Lower leg skin (tissue), 3 donors: ENCODE measurements around the gene C1QL2.

Experiments
- POLR2A ChIP-seq, 2 donors: fragments of 450-650 bp; IDR thresholded peaks; one replicate each; pipeline ENCODE4 v1.6.1; 2016 to 2017; ENCODE audit warnings: antibody characterized with exemption in 2 of 2, mild to moderate bottlenecking in 1 of 2, moderate library complexity in 1 of 2
- TF ChIP-seq, protein P1 (sequence below), 3 donors: fragments of 450-650 bp; IDR thresholded peaks; one replicate each; pipeline ENCODE4 v1.5.1; 2016; ENCODE audit warnings: antibody characterized with exemption in 3 of 3, mild to moderate bottlenecking in 3 of 3, moderate library complexity in 2 of 3

DNA sequence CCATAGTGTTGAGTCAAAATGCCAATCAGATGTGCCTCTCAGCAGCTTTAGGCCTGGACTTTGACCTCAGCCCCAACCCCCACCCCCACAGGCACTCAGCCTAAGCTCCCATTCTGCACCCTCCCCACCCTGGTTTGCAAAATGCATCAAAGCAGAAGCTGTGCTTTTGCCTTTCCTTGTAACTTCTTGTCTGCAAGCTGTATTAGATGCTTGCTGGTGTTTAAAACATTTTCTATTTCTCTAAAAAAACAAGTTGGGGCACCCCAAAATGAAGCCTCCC is 38.5 kb upstream of the C1QL2 start:
- TF ChIP-seq, protein P1, sequence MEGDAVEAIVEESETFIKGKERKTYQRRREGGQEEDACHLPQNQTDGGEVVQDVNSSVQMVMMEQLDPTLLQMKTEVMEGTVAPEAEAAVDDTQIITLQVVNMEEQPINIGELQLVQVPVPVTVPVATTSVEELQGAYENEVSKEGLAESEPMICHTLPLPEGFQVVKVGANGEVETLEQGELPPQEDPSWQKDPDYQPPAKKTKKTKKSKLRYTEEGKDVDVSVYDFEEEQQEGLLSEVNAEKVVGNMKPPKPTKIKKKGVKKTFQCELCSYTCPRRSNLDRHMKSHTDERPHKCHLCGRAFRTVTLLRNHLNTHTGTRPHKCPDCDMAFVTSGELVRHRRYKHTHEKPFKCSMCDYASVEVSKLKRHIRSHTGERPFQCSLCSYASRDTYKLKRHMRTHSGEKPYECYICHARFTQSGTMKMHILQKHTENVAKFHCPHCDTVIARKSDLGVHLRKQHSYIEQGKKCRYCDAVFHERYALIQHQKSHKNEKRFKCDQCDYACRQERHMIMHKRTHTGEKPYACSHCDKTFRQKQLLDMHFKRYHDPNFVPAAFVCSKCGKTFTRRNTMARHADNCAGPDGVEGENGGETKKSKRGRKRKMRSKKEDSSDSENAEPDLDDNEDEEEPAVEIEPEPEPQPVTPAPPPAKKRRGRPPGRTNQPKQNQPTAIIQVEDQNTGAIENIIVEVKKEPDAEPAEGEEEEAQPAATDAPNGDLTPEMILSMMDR (IDR thresholded peaks at IDR 0.05) = no peak
- TF ChIP-seq POLR2A (IDR thresholded peaks at IDR 0.05) = no peak
